DMS53 treated with DMSO at 0.1 percent for 48 hours (cell line): Measurements from ENCODE around the gene ACVR1C.

Experiments
- DNase-seq: peaks from one replicate; lab custom pipeline; 2025; ENCODE audit not compliant: unreplicated experiment; lab: John Stamatoyannopoulos, UW

Gene ACVR1C

DNA sequence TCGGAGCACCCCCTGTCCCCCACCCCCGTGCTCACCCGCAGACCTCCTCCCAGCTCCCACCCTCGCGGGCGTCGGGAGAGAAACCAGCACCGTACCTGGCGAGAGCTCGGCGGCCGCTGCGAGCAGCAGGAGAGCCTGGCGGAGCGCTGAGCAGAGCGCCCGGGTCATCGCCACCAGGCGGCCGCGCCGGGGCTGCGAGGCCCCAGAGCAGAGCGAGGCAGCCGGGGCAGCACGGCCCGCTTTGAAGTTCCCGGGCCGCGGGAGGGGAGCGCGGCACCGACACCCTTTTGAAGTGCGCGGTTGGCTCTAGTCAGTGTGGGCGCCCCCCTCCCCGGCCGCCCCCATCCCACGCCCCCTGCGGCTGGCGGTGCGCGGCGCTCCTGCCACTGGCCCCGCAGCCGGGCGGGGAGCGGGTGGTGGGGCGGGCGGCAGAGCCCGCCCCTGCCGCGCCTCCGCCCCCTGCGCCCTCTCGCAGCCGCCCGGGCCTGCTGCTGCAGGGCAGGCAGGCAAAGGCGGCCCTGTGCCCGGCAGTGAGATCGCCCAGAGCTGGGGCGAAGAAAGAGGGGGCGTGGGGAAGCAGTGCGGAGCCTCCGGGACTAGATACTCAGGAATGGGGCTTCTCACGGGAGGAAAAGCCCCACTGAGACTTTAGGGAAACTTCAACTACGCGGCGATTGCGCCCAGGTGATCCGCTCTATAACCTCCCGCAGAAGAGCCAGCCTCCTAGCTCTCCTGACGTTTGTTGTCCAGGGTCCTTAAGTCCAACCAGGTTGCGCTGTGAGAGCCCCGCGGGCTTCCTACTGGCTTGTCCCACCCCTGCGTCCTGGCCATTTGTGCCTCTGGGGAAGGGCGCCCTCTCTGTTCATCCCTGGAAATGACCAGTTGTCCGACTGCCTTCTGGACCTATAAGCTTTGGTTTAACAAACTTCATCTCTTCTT is at the start of gene ACVR1C:
Gene ACVR1C, minus strand, starts transcription at position 388 of the 939 bp plus-strand sequence. Its CDS starts 220 bp downstream, at position 168.
- DNase-seq = peak; percentile 84

DNA sequence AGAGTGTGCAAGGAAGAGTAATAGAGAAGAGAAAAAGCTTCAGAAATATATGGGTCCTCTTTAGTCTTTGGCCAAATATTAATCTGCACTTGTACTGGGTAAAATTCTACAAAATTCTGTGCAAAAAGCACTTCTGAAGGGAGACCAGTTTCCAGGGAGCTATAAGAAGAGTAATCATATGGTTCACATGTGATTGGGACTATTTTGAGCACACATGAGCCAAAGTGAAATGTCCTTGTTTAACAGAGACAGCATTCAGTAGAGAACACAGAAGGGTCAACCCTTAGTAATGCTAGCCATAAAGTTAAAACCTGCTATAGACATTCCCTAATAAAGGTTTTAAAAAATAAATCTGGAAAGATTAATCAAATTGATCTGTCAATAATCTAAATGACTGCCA is 49.3 kb upstream of the ACVR1C start:
- DNase-seq = no peak

DNA sequence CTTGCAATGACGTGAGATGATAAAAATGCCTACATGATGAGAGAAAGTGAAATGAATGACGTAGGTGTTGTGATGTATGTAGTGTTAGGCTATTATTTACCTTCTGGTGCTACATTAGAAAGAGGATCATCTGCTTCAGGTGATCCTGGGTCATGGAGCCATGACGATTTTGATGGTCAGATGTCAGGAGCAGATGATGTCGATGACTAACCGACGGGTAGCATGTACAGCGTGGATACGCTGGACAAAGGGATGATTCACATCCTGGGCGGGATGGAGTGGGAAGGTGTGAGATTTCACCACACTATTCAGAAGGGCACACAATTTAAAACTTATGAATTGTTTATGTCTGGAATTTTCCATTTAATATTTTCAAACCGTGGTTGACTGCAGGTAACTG is 43.5 kb upstream of the ACVR1C start:
- peak; percentile 69 for DNase-seq

DNA sequence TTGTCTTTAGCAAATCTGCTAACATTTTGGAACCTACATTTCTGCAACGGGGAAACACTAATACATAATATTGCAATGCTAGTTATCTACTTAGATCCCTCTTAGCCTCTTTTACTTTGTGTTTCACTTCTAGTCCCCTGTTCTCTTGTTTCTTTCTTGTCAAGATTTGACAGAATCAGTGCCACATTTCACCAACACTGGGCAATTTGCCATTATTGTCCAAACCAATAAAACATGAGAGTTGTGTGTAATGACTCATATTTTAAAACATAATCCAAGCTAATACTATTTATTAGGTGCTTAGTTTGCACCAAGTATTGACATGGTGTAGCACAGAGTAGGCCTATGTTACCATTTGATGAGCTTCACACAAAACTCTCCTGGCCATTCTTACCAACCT is 33.7 kb upstream of the ACVR1C start:
- no peak for DNase-seq

DNA sequence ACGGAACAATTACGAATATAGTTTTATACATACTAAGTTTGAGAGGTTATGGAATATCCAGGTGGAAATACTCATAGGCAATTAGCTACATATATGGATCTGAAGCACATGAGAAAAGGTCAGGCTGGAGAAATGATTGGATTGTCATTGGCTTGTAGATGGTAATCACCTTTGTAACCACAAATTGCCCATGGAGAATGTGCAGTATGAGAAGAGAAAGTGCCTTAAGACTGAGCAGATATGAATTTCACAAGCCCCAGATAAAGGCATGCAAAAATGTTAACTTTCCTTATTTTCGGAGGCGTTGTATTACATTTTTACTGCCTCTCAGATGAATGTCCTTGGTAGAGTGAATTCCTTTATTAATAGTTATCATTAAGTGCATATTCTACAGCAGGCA is 33.1 kb upstream of the ACVR1C start:
- no peak for DNase-seq

DNA sequence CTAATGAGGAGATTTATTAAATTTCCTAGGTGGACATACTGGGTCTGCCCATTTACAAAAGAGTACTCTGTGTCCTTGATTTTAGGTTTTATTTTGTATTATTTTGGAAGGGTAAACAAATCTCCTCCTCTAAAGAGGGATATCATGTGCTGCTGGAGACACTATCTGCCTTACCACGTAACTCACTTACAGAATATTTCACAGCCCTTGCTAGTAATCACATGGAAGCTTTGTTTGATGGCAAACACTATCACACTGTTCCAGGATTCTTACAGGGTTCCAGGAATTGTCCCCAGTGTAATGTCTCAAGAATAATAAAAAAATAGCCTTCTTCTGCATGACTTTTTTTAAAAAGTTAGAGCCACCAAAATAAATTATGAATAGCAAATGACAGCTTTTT is 29.2 kb upstream of the ACVR1C start:
- no peak for DNase-seq

DNA sequence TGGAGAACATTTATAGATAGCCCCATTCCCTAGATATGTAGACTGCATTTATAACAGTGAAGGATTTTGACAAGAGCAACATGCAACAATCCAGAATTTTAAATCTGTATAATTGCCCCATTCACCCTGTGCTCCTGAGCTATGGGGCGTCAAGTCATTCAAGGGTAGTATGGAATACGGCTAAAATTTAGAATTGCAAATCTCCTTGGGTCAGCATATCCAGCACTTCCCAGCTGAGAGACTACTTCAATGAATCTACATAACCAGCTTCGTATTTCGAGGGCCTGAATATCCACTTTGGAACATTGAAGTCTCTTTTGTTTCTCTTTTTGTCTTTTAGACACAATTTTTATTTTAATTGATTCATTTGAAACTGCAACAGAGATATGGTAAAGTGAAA is 28.4 kb upstream of the ACVR1C start:
- DNase-seq = no peak

DNA sequence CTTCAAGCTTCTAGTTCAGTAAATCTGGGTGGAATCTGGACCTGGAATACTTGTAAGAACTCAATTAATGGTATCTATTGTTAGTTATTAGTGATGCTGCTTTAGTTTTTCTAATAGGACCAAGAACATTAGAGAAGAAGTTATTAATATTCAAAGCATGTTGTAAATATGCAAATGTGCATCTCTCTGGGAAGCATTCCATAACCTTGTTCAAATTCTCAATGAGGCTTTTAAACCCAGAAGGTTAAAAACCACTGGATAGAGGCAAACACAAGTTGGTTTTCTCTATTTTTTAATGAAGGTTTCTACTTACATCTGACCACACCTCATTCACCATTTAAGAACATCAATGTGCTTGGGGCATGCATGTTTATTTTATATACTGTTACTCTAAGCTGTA is 16.1 kb upstream of the ACVR1C start:
- DNase-seq = no peak

DNA sequence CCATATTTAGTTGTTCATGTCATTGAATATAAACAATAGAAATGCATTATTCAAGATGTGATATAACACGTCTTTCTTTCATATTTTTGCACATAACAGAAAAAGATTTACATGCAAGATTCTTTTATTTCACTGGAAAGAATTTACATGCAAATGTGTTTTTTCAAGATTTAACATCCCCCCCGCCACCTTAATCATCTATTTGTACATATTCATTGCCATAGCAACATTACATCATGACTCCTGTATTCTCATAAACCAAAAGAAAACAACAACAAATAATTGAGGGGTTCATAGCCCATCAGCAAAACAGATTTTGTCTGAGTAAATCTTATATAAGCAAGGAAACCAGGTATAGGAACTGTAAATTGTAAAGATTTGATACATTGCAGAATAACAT is 3.2 kb upstream of the ACVR1C start:
- no peak for DNase-seq

DNA sequence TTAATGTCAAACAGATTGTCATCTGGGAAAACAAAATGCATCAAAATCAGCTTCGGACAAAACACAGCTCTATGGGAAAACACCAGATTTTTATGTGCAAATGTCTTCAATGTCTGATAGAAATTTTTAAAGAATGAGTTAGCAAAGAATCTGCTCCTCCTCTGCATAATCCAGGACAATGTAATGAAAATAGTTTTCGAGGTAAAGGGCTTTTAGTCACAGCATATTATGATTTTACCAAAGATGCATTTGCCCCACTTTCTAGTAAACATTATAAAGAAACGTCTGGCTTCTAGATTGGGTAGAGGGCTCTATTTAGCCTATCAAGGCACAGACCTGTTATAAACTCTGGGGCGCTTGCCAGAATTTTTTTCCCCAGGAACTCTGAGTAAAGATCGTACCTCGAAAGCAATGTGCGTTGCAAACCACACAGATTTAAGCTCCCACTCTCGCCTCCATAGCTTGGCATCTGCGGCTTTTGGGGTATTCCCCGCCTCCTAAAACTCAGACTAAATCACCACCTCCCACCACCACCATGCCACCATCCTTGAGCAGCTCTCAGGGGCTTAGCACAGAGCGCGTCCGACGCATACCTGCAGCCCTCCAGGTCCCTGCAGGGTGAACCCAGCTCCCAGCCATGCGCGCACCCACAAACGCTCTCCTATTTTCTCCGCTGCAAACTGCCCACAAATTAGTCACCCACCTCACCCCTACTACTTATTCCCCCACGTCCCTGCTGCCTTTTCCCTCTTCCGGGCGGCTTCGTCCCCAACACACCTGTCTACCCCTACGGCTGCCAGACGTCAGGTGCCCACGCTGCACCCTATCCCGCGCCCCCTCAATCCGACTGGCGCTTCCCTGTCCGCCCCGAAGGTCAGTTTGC is 829 bp downstream of the ACVR1C start:
- peak; percentile 26 for DNase-seq

DNA sequence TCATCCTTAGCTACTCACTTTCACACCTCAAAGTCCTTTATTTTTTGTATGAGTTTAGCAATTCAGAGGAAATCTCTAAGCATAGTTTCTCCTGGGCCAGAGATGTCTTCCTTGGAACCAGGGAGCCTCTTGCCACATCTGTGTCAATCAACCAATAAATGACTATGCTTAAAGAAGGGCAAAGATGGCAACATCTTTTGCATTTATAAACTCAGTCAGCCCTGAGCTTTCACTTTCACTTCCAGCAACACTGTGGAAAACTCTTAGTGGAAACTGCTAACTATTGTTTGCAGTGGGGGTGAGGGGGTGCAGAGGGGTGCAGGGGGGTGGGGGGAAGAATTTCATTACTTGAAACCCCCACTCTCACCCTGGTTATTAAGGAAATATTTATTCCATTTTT is 3.4 kb downstream of the ACVR1C start:
- DNase-seq = no peak

DNA sequence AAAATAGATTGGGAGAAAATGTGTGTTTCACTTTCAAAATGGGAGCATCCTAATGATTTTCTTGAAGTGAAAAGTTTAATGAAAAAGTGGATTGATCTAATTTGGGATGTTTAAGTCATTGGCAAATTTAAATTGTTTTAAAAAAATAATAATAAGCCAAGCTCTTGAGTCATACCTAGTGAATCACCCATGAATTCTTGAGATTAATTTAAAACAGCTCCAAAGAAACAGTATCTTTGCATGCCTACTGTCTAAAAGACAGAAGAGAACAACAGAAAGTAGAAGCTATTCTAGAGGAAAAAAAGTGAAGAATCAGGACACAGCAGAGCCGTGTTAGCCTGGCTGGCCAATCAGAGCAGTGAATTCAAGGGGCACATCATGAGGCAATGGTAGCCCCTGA is 7.7 kb downstream of the ACVR1C start:
- no peak for DNase-seq

DNA sequence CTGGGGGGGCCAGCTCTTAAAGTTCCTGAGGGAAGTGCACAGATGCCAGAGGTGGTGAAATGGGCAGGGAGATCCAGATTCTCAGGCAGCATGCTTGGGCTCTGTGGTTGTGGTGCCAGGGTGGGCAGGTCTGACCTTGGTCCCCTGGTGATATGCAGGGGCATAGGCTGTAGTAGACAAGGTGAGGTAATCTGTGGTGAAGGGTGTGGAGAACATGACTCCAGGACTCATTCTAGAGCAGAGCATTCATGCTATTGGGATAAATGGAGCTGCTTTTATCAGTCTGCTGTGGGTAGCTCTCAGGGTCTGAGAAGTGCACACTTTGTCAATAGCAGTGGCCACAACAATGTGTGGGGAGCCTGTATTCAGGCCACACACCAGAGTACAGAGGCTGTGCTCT is 16.9 kb downstream of the ACVR1C start:
- no peak for DNase-seq

DNA sequence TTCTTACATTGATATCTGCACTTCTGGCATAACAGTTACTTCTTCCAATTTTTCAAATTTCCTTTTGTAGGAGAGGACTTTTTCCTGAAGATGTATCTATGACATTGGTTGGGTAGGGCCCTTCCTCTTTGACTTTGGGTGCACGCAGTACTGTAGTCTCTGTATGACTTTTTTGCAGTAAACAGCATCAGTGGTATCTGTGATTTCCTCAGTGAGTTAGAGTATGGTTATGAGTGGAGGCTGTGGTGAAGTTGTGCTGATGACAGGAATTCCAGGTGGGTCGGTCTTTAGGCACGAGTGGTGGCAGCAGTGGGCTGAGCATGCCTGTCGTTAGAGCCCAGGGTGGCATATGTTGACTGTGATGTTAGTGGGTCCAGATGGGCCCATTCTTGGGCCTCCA is 17.6 kb downstream of the ACVR1C start:
- no peak for DNase-seq

DNA sequence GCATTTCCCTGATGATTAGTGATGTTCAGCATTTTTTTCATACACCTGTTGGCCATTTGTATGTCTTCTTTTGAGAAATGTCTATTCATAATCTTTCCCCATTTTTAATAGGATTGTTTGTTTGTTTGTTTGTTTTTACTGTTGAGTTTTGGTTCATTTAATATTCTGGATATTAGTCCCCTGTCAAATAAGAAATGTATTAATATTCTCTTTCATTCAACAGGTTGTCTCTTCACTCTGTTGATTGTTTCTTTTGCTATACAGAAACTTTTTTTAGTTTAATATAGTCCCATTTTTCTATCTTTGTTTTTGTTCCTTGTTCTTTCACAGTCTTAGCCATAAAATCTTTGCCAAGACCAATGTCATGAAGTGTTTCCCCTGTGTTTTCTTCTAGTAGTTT is 22.1 kb downstream of the ACVR1C start:
- no peak for DNase-seq

DNA sequence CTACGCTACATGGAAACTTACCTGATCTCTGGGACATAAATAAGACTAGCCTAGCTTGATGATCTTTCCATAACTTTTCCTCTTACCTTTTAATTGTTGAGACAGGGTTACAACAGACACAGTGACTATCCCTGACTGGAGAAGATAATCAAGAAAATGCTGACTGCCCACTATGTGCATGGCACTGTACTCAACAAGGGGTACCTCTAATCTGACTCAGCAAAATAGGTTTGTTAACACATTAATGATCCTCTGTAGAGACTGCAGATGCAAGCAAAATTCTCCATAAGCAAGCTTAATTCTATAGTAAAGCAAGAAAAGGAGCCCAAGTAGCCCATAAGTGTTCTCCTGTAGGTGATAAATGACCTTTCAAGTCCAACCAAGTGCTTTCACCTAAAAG is 25.5 kb downstream of the ACVR1C start:
- no peak for DNase-seq

DNA sequence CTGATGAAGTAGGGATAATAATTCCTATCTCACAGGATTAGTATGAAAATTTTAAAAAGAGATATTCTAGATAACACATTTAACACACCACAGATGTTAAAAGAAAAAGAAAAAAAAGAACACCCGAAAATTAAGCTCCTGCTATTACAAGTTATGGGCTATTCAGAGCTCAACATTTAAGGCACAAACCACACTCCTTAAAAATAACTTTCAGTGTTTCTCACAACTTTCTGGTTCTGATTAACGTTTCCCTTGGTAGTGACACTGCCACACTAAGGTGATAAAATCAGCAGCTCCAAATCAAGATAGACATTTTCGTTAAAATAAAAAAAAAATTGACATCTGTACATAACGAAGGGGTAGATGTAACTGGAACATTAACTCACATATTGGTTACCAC is 26.9 kb downstream of the ACVR1C start:
- no peak for DNase-seq

DNA sequence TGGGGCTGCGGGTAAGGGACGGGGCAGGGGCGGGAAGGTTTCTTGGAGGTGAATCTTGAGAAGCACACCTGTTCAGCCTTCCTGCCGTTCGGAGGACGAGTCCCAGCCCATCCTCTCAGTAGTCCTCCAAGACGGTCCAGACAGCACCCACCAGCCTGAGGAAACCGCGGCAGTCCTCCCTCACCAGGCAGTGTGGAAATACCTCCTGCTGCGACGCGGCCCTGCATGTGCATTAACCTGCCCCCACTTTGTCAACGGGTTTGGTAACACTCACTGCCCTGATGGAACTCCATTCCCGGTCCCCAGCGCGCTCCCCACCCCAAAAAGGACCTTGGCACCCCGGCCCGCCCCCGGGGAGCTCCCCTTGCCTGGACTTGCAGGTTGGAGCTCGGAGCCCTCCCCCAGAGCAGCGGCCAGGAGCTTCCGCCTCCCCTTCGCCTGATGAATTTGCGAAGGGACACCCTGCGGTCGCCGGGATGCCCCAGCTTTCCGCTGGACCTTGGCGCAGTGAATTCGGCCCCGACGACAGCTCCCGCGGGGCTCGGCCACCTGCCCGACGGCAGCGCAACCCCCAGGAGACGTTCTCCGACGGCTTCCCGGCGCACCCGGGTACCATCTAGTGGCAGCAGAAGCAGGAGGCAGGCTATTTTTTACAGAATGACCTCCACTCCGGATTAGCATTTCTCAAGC is 31.5 kb downstream of the ACVR1C start:
- DNase-seq = peak; percentile 41

DNA sequence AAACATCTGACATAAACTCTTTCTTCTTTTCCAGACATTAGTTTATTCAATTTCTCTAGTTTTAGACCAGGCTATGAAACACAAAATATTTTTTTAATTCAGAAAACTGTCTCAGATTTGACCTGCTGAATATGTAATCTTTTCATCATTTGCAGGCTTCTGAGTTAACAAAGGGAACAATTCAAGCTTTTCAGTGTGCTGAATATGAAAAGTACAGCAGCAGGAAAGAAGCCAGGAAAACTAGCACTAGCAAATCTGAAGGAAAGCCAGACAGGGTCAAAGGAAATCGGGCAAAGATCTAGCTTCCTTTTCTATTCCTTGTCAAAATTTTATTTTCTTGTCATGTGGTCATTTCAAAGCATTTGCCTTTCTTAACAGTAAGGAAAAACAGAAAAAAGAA is 35.3 kb downstream of the ACVR1C start:
- DNase-seq = no peak

DNA sequence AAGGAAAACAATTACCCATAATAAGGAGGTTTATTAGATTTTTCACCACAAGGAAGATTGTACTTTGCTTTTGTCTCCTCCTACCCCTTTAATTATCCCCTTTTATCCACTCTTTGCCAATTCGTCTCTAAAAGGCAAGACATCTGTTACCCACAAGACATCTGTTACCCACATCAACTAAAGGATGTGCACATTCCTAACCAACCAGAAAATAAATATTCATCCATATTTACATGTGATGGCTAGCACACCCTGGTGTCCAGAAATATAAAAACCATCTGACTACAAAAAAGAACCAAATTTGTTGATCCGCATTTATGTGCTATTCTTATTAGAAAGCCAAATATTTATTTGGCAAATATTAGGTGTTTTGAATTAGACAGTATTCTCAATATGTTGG is 35.7 kb downstream of the ACVR1C start:
- DNase-seq = no peak

DNA sequence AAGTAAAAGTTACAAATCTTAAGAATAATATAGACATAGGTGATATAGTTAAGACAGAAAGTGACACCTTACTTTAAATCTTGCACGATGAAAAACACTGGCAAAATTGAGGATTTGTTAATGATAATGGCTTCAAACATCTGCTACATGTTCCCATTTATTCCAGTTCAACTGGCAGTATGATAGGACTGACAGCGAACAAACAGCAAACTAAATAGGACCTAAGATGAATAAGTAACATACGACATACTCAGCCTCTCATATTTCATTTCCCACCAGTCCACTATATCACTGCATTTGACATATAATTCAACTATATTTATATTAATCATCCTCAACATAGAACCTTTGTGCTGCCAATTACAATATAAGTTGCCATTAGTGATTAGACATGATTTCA is 36.3 kb downstream of the ACVR1C start:
- no peak for DNase-seq
